Measurements from ENCODE around the gene STUB1. TPM values are rescaled to one million over a fixed set of nuclear protein-coding genes. Genes with fewer than 3 reads are reported as not detected.

The STUB1 gene
- total and polyA plus RNA-seq, 2 donors (not counting 1 experiment from before 2014, with no cell fraction given) = 94.3 to 116 TPM

DNA sequence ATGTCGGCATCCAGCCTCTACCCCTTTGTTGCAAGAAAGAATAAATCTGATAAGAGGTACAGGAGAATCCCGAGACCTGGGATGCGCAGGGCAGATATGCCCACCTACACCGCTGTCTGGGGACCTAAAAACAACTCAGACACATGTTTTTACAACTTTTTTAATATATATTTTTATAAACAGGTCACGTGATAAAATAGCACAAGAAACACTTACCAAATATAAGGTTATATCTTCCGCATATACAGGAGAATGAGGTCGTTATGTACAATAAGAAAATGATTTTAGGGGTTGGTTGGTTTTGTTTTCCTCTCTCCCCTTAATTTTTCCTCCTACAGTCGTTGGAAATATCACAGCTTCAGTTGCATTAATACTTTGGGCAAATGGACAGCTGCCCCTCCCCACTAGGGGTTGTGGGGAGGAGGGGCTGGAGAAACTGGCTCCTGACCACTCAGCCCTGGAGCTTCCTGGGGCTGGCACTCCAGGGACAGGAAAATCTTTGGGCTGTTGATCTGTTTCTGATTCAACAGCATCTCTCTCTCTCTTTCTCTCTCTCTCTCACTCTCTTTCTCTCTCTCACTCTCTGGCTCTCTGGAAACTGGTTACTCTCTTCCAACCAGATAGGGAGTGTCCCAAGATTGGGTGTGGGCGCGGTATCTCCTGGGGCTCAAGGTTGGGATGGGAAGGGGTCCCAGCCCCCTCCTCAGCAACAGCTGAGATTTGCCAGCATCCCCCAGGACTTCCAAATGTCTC lies 12.3 kb downstream of the STUB1 start:
- no CpG with 5 or more reads among the region's 10 CpGs for WGBS (ENCODE audit: insufficient coverage)
- Histone ChIP-seq H3K9ac (ENCODE audit: low read length) (no peak overlapping the region), H3K4me3 (ENCODE audit: control extremely low read depth in 1 of 5, extremely low read depth in 1 of 5, insufficient read depth in 1 of 5, low read depth in 2 of 5, low read length in 4 of 5) (no peak overlapping the region), H3K9me3 (ENCODE audit: control extremely low read depth in 1 of 3, control insufficient read depth in 2 of 3, insufficient read depth in 1 of 3, low read length in 2 of 3) (peaks cover 0 to 28% (median 0%) of the 10 kb centered on the region in 3 donors), H3K4me1 (ENCODE audit: control insufficient read depth in 2 of 2, insufficient read depth in 2 of 2, low read length in 2 of 2) (peaks cover 37 to 42% of the 10 kb centered on the region in 2 donors), H4K20me1 (ENCODE audit: control insufficient read depth, insufficient read depth, low read length, poor library complexity, severe bottlenecking) (peaks cover 4% of the 10 kb centered on the region), H2AFZ (ENCODE audit: insufficient read depth, low read depth, low read length, poor library complexity, severe bottlenecking) (no peak overlapping the region), H3K36me3 (replicated peaks in 1 of 2; ENCODE audit: control extremely low read depth in 1 of 2, control insufficient read depth in 1 of 2, extremely low read depth in 1 of 2, insufficient read depth in 2 of 2, low read length in 1 of 2) (no peaks in the 10 kb centered on the region), H3K79me2 (ENCODE audit: control insufficient read depth, insufficient read depth, low read length) (peaks cover 14% of the 10 kb centered on the region), H3K27me3 (replicated peaks in 1 of 4; ENCODE audit: control extremely low read depth in 1 of 4, control insufficient read depth in 3 of 4, insufficient read depth in 4 of 4, low read length in 3 of 4) (peaks cover 0 to 42% (median 14%) of the 10 kb centered on the region in 4 experiments), H3K27ac (ENCODE audit: low read length in 2 of 2) (no peak overlapping the region), H3K4me2 (replicated peaks; ENCODE audit: low read depth, low read length, poor library complexity, severe bottlenecking) (no peak overlapping the region)
- Mint-ChIP-seq H3K27me3 (peaks cover 17% of the 10 kb centered on the region), H3K4me1 (peaks cover 29% of the 10 kb centered on the region), H3K9me3 (ENCODE audit: insufficient read depth) (no peaks in the 10 kb centered on the region), H3K27ac (no peak overlapping the region), H3K4me3 (peak overlapping the region; percentile 55)
- ChIA-PET POLR2A (no interaction called here), CTCF (no interaction called here)
- DNase-seq (no peak), ATAC-seq (ENCODE audit: low read depth) (no peak)
- TF ChIP-seq EZH2 (IDR thresholded peaks at IDR 0.05; ENCODE audit: borderline replicate concordance, insufficient read depth, low read depth, low read length, poor library complexity, severe bottlenecking) = no peak
- TF ChIP-seq, protein P1, sequence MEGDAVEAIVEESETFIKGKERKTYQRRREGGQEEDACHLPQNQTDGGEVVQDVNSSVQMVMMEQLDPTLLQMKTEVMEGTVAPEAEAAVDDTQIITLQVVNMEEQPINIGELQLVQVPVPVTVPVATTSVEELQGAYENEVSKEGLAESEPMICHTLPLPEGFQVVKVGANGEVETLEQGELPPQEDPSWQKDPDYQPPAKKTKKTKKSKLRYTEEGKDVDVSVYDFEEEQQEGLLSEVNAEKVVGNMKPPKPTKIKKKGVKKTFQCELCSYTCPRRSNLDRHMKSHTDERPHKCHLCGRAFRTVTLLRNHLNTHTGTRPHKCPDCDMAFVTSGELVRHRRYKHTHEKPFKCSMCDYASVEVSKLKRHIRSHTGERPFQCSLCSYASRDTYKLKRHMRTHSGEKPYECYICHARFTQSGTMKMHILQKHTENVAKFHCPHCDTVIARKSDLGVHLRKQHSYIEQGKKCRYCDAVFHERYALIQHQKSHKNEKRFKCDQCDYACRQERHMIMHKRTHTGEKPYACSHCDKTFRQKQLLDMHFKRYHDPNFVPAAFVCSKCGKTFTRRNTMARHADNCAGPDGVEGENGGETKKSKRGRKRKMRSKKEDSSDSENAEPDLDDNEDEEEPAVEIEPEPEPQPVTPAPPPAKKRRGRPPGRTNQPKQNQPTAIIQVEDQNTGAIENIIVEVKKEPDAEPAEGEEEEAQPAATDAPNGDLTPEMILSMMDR (IDR thresholded peaks at IDR 0.05) = no peak
- intact Hi-C loops (cut with micrococcal nuclease) = no loop called here

DNA sequence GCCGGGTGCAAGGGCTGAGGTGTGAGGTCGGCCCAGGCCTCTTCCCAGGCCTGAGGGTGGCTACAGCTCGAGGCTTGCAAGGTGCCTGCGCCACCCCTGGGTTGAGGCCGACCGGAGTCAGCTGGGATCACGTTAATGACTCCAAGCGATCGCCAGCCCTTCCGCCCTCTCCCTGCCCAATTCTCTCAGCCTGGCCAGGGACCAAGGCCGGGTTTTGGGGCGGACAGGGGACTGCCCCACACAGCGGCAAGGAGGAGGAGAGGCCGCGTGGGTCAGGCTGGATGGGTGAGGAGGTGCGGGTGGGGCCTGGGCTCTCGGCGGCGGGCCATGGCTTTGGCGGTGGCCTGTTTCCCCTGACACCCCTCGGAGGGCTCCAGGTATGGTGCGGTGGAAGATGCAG lies 13.2 kb downstream of the STUB1 start:
- Mint-ChIP-seq H3K4me3 (peak overlapping the region; percentile 39), H3K9me3 (ENCODE audit: insufficient read depth) (no peaks in the 10 kb centered on the region), H3K27ac (no peak overlapping the region), H3K27me3 (peaks cover 17% of the 10 kb centered on the region), H3K4me1 (peaks cover 29% of the 10 kb centered on the region)
- no peaks in the 10 kb centered on the region for H3K36me3 ChIP-seq (replicated peaks in 1 of 2; ENCODE audit: control extremely low read depth in 1 of 2, control insufficient read depth in 1 of 2, extremely low read depth in 1 of 2, insufficient read depth in 2 of 2, low read length in 1 of 2)
- ChIA-PET POLR2A (no interaction called here), CTCF (no interaction called here)
- no peak overlapping the region for H3K9ac ChIP-seq (ENCODE audit: low read length)
- 51% methylated on average over 20 of the region's 22 CpGs for WGBS (ENCODE audit: insufficient coverage)
- DNase-seq = no peak
- H2AFZ ChIP-seq (ENCODE audit: insufficient read depth, low read depth, low read length, poor library complexity, severe bottlenecking) = no peak overlapping the region
- H3K4me2 ChIP-seq (replicated peaks; ENCODE audit: low read depth, low read length, poor library complexity, severe bottlenecking) = peak overlapping the region; percentile 96
- ATAC-seq (ENCODE audit: low read depth) = no peak
- intact Hi-C loops (cut with micrococcal nuclease) = no loop called here
- H3K27ac ChIP-seq (ENCODE audit: low read length in 2 of 2) = no peak overlapping the region
- peaks cover 14% of the 10 kb centered on the region for H3K79me2 ChIP-seq (ENCODE audit: control insufficient read depth, insufficient read depth, low read length)
- peaks cover 4% of the 10 kb centered on the region for H4K20me1 ChIP-seq (ENCODE audit: control insufficient read depth, insufficient read depth, low read length, poor library complexity, severe bottlenecking)
- H3K4me1 ChIP-seq (ENCODE audit: control insufficient read depth in 2 of 2, insufficient read depth in 2 of 2, low read length in 2 of 2) = peaks cover 37 to 42% of the 10 kb centered on the region in 2 donors
- H3K27me3 ChIP-seq (replicated peaks in 1 of 4; ENCODE audit: control extremely low read depth in 1 of 4, control insufficient read depth in 3 of 4, insufficient read depth in 4 of 4, low read length in 3 of 4) = peaks cover 0 to 42% (median 15%) of the 10 kb centered on the region in 4 experiments
- H3K4me3 ChIP-seq (ENCODE audit: control extremely low read depth in 1 of 5, extremely low read depth in 1 of 5, insufficient read depth in 1 of 5, low read depth in 2 of 5, low read length in 4 of 5) = no peak overlapping the region
- H3K9me3 ChIP-seq (ENCODE audit: control extremely low read depth in 1 of 3, control insufficient read depth in 2 of 3, insufficient read depth in 1 of 3, low read length in 2 of 3) = peaks cover 0 to 28% (median 0%) of the 10 kb centered on the region in 3 donors
- TF ChIP-seq EZH2 (IDR thresholded peaks at IDR 0.05; ENCODE audit: borderline replicate concordance, insufficient read depth, low read depth, low read length, poor library complexity, severe bottlenecking) = no peak
- TF ChIP-seq, protein P1 (IDR thresholded peaks at IDR 0.05) = no peak

All from B cell (primary cell).